Raji (cell line): ENCODE data around the gene LBH.

ENCODE experiments used
- POLR2A ChIP-seq: IDR thresholded peaks from 2 replicates; pipeline ENCODE4 v1.6.1; 2011; ENCODE audit warnings: low read depth, low read length, control low read depth; ENCODE audit not compliant: insufficient read depth

Gene LBH

DNA sequence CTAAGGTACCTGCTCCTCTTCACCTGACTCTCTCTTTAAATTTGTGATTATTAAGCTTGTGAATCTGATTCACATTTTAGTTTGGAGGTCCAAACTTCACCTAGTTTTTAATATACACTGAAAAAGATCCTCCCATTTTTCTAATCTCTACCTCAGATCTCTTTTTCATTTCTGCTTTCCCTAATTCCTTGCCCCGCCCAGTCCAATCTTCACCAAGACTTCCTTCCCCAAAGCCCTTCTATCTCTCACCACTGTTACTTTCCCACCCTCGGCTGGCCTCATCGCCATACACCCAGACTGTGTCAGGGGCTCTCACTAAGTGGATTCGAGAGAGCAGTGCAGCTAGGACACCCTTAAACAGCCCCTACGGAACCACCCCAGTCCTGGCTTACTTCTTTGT is 40.0 kb downstream of the LBH start:
- TF ChIP-seq POLR2A: no peak

GRCh38 chr2:30272286-30272685 is 41.0 kb downstream of the LBH start:
- no peak for TF ChIP-seq POLR2A

GRCh38 chr2:30272761-30273573 is 41.6 kb downstream of the LBH start:
- TF ChIP-seq POLR2A: no peak

DNA sequence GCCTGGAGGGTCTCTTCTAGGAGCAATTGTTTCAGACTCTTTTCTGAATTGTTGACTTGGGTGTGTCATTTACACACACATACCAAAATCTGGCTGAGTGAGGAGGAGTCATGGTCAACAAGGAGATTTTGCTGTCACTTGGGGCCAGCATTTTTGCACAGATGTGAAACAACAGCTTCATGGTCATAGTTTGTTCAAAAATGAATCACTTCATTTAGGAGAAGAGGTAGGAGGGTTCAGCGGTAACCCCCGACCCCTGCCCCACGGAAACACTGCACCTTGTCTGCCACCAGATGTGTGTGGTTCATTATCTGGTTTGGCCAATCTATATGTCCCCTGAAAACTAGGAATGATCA is 42.2 kb downstream of the LBH start:
- no peak for TF ChIP-seq POLR2A

GRCh38 chr2:30275256-30275655 is 43.9 kb downstream of the LBH start:
- TF ChIP-seq POLR2A: no peak

DNA sequence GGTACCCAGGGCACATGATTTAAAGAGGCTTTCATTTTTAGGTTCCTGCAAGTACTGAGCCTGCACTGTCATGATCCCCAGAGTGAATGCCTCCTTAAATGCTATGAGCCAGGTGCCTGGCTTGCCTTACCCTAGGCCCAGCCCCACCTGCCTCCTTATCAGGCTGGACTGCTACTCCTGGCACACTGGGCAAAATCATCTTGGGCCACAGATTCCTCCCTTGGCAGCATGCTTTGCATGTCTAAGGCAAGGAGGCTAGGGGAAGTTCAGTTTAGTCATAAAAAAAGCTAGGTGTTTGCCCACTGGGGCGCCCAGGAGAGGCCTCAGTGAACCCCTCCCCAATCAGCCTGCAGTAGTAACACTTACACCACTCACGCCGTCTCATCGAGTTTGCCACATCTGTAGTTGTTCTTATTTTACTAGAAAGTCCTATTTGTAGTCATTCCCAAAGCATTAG is 45.1 kb downstream of the LBH start:
- no peak for TF ChIP-seq POLR2A

DNA sequence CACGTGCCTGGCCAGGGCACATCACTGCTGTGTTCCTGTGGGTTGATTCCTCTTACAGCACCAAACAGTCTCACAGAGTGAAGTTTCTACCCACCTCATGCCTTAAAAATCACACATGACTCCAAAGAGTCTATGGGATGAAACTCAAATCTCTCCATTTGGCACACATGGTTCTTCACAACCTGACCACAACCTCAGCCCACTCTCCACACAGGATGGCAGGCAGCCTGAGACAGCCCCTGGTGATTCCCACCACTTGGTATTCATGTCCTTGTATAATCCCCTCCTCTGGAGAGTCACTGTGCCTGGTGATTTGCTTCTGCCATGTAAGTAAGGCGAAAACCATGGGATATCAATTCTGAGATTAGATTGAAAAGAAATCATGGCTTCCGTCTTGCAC is 46.2 kb downstream of the LBH start:
- no peak for TF ChIP-seq POLR2A

DNA sequence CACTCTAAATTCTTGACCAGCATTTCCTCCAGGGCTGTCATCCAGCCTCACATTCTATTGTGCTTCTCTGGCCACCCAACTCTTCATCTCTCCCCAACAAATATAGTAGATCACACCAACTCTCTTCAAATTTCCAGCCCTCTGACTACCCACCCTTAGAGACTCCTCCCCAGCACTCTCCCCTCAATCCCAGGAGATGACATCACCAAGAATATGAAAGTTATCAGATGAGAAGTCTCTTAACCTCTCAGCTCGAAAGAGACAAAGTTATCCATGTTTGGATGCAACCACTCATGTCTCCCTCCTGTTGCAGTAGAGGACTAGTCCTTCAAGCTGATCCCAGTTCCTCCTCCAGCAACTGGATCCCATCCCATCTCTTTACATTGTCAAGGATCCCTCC is 47.1 kb downstream of the LBH start:
- no peak for TF ChIP-seq POLR2A

DNA sequence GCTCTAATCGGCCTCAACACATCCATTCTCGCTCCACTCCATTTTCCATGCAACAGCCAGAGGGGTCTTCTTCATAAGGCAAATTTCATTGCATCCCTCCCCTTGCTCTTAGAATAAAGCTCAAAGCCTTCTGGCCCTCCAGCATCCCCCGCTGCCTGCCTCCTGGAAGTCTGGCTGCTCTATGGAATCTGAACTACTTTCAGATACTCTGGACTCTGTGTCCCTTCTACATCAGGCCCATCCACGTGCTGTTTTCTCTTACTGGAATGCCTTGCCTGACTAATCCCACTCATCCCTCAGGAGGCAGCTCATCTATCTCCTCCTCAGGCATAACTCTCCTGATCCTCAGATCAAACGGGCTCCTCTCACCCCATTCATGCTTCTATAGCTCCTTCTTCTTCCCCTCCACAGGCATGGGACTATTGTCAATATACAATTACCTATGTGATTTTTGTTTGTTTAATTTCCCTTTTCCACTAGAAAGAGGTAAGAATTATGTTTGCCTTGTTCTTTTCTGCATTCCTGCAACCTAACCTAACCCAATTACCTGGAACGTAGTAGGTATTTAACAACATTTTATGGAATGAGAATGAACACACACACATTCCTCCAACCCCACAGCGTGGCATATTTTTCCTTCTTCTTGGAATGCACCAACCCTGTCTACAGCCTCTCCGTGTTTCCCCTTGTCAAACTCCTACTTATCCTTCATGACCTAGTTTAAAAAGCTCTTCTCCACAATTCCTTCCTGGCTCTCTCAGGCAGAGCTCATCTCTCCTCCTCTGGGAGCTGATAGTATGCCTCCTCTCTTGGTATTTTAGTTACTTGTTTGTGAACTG is 49.5 kb downstream of the LBH start:
- no peak for TF ChIP-seq POLR2A

- TF ChIP-seq POLR2A: no peak
Observed at GRCh38 chr2:30282081-30282480, 50.7 kb downstream of the LBH start.

DNA sequence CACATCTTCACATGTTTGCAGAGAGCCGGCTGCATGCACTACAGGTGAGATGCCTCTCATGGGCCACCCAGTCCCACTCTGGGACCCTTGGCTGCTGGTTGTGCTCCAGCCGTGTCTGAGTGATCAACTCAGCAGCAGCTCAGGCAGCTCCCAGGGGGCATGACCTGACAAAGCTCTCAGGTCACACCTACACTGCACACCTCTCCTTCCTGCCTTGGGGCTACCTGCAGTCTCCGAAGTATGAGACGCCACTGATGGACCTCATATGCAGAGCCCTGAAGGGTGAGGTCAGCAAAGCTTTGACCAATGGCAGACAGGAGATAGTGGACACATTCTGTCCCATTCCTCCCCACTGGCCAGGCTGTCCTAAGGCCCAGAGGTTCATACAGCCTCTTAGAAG is 51.4 kb downstream of the LBH start:
- no peak for TF ChIP-seq POLR2A

GRCh38 chr2:30283931-30284565 is 52.7 kb downstream of the LBH start:
- no peak for TF ChIP-seq POLR2A

DNA sequence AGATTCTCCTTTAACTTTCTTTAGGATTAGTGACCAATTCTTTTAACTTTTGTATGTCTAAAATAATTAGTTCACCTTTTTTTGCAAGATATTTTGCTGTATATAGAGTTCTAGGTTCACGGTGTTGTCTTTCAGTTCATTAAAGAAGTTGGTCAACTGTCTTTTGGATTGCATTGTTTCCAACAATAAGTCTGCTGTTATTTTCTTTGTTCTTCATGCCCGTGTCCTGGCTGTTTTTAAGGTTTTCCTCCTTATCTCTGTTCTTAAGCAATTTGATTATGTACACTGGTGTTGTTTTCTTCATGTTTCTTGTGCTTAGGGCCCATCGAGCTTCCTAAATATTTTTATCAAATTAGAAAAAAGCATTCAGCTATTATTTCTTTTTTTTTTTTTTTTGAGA is 54.4 kb downstream of the LBH start:
- no peak for TF ChIP-seq POLR2A

GRCh38 chr2:30287190-30287840 is 56.0 kb downstream of the LBH start:
- no peak for TF ChIP-seq POLR2A

- no peak for TF ChIP-seq POLR2A
Observed at GRCh38 chr2:30287857-30288513, 56.7 kb downstream of the LBH start.
